ENCODE results near the gene MRPL42. TPM values are rescaled to one million over a fixed set of nuclear protein-coding genes. Genes with fewer than 3 reads are reported as not detected.
"Not testable (repeated sequence)": the region's sequence is repeated elsewhere in the genome, so short reads cannot be mapped to it uniquely, and the experiment has no call there.

MRPL42 gene
- total and polyA plus RNA-seq, 2 donors: 38.2 to 72.7 TPM

GRCh38 chr12:93476555-93476954 is 9.2 kb downstream of the MRPL42 start:
- DNase-seq (ENCODE audit: low read depth in 6 of 9, low spot score in 9 of 9): no peak
- Histone ChIP-seq H3K36me3 (ENCODE audit: control insufficient read depth in 2 of 2, insufficient read depth in 2 of 2, low read length in 1 of 2) (peaks cover 25 to 53% of the 10 kb centered on the region in 2 donors), H3K4me3 (ENCODE audit: low read length in 2 of 2) (no peak overlapping the region), H3K27ac (ENCODE audit: low read depth in 1 of 2, low read length in 1 of 2) (no peak overlapping the region), H3K9me3 (ENCODE audit: control insufficient read depth in 2 of 2, insufficient read depth in 1 of 2, low read length in 1 of 2) (no peaks in the 10 kb centered on the region), H3K4me1 (ENCODE audit: control insufficient read depth in 2 of 2, insufficient read depth in 2 of 2, low read length in 2 of 2) (no peaks in the 10 kb centered on the region), H3K27me3 (ENCODE audit: control insufficient read depth in 2 of 2, insufficient read depth in 1 of 2, low read length in 1 of 2) (no peaks in the 10 kb centered on the region)

GRCh38 chr12:93482721-93483120 is 15.4 kb downstream of the MRPL42 start:
- no peaks in the 10 kb centered on the region for H3K9me3 ChIP-seq (ENCODE audit: control insufficient read depth in 2 of 2, insufficient read depth in 1 of 2, low read length in 1 of 2)
- peaks cover 37 to 80% of the 10 kb centered on the region in 2 donors for H3K36me3 ChIP-seq (ENCODE audit: control insufficient read depth in 2 of 2, insufficient read depth in 2 of 2, low read length in 1 of 2)
- no peaks in the 10 kb centered on the region for H3K27me3 ChIP-seq (ENCODE audit: control insufficient read depth in 2 of 2, insufficient read depth in 1 of 2, low read length in 1 of 2)
- 99% methylated on average over 5 of the region's 5 CpGs for WGBS
- no peak overlapping the region for H3K27ac ChIP-seq (ENCODE audit: low read depth in 1 of 2, low read length in 1 of 2)
- no peak for DNase-seq (ENCODE audit: low read depth in 6 of 9, low spot score in 9 of 9)
- H3K4me1 ChIP-seq (ENCODE audit: control insufficient read depth in 2 of 2, insufficient read depth in 2 of 2, low read length in 2 of 2): no peaks in the 10 kb centered on the region
- H3K4me3 ChIP-seq (ENCODE audit: low read length in 2 of 2): no peak overlapping the region

GRCh38 chr12:93483151-93483807 is 16.0 kb downstream of the MRPL42 start:
- WGBS: 97% methylated on average over 4 of the region's 4 CpGs
- Histone ChIP-seq H3K4me1 (ENCODE audit: control insufficient read depth in 2 of 2, insufficient read depth in 2 of 2, low read length in 2 of 2) (no peaks in the 10 kb centered on the region), H3K27me3 (ENCODE audit: control insufficient read depth in 2 of 2, insufficient read depth in 1 of 2, low read length in 1 of 2) (no peaks in the 10 kb centered on the region), H3K27ac (ENCODE audit: low read depth in 1 of 2, low read length in 1 of 2) (no peak overlapping the region), H3K4me3 (ENCODE audit: low read length in 2 of 2) (no peak overlapping the region), H3K36me3 (ENCODE audit: control insufficient read depth in 2 of 2, insufficient read depth in 2 of 2, low read length in 1 of 2) (peaks cover 34 to 80% of the 10 kb centered on the region in 2 donors), H3K9me3 (ENCODE audit: control insufficient read depth in 2 of 2, insufficient read depth in 1 of 2, low read length in 1 of 2) (no peaks in the 10 kb centered on the region)
- DNase-seq (ENCODE audit: low read depth in 6 of 9, low spot score in 9 of 9): no peak

- no peaks in the 10 kb centered on the region for H3K27me3 ChIP-seq (ENCODE audit: control insufficient read depth in 2 of 2, insufficient read depth in 1 of 2, low read length in 1 of 2)
- H3K27ac ChIP-seq (ENCODE audit: low read depth in 1 of 2, low read length in 1 of 2): no peak overlapping the region
- WGBS: 90% methylated on average over 8 of the region's 8 CpGs
- H3K4me1 ChIP-seq (ENCODE audit: control insufficient read depth in 2 of 2, insufficient read depth in 2 of 2, low read length in 2 of 2): no peaks in the 10 kb centered on the region
- no peaks in the 10 kb centered on the region for H3K9me3 ChIP-seq (ENCODE audit: control insufficient read depth in 2 of 2, insufficient read depth in 1 of 2, low read length in 1 of 2)
- no peak overlapping the region for H3K4me3 ChIP-seq (ENCODE audit: low read length in 2 of 2)
- peaks cover 36 to 82% of the 10 kb centered on the region in 2 donors for H3K36me3 ChIP-seq (ENCODE audit: control insufficient read depth in 2 of 2, insufficient read depth in 2 of 2, low read length in 1 of 2)
- DNase-seq (ENCODE audit: low read depth in 6 of 9, low spot score in 9 of 9): no peak
Measured at GRCh38 chr12:93484315-93484981, 17.1 kb downstream of the MRPL42 start.

- not testable (repeated sequence) for DNase-seq (ENCODE audit: low read depth in 6 of 9, low spot score in 9 of 9); H3K4me3 ChIP-seq (ENCODE audit: low read length in 2 of 2); H3K4me1 ChIP-seq (ENCODE audit: control insufficient read depth in 2 of 2, insufficient read depth in 2 of 2, low read length in 2 of 2); H3K27me3 ChIP-seq (ENCODE audit: control insufficient read depth in 2 of 2, insufficient read depth in 1 of 2, low read length in 1 of 2); H3K9me3 ChIP-seq (ENCODE audit: control insufficient read depth in 2 of 2, insufficient read depth in 1 of 2, low read length in 1 of 2); H3K27ac ChIP-seq (ENCODE audit: low read depth in 1 of 2, low read length in 1 of 2)
- peaks cover 23 to 53% of the 10 kb centered on the region in 2 donors for H3K36me3 ChIP-seq (ENCODE audit: control insufficient read depth in 2 of 2, insufficient read depth in 2 of 2, low read length in 1 of 2)
- no CpG with 5 or more reads among the region's 1 CpG for WGBS
Measured at GRCh38 chr12:93492808-93493207, 25.5 kb downstream of the MRPL42 start.

GRCh38 chr12:93494096-93494495 is 26.8 kb downstream of the MRPL42 start:
- H3K4me1 ChIP-seq (ENCODE audit: control insufficient read depth in 2 of 2, insufficient read depth in 2 of 2, low read length in 2 of 2): no peaks in the 10 kb centered on the region

GRCh38 chr12:93497456-93497855 is 30.1 kb downstream of the MRPL42 start:
- Histone ChIP-seq H3K4me3 (ENCODE audit: low read length in 2 of 2) (no peak overlapping the region), H3K36me3 (ENCODE audit: control insufficient read depth in 2 of 2, insufficient read depth in 2 of 2, low read length in 1 of 2) (peaks cover 12 to 25% of the 10 kb centered on the region in 2 donors), H3K27ac (ENCODE audit: low read depth in 1 of 2, low read length in 1 of 2) (no peak overlapping the region), H3K27me3 (ENCODE audit: control insufficient read depth in 2 of 2, insufficient read depth in 1 of 2, low read length in 1 of 2) (no peaks in the 10 kb centered on the region), H3K4me1 (ENCODE audit: control insufficient read depth in 2 of 2, insufficient read depth in 2 of 2, low read length in 2 of 2) (no peaks in the 10 kb centered on the region), H3K9me3 (ENCODE audit: control insufficient read depth in 2 of 2, insufficient read depth in 1 of 2, low read length in 1 of 2) (no peaks in the 10 kb centered on the region)
- 96% methylated on average over 1 of the region's 1 CpG for WGBS
- DNase-seq (ENCODE audit: low read depth in 6 of 9, low spot score in 9 of 9): no peak

More at GRCh38 chr12:93494096-93494495, 26.8 kb downstream of the MRPL42 start:
- WGBS: 98% methylated on average over 3 of the region's 3 CpGs
- Histone ChIP-seq H3K36me3 (ENCODE audit: control insufficient read depth in 2 of 2, insufficient read depth in 2 of 2, low read length in 1 of 2) (peaks cover 19 to 40% of the 10 kb centered on the region in 2 donors), H3K4me3 (ENCODE audit: low read length in 2 of 2) (no peak overlapping the region), H3K27me3 (ENCODE audit: control insufficient read depth in 2 of 2, insufficient read depth in 1 of 2, low read length in 1 of 2) (no peaks in the 10 kb centered on the region), H3K27ac (ENCODE audit: low read depth in 1 of 2, low read length in 1 of 2) (no peak overlapping the region), H3K9me3 (ENCODE audit: control insufficient read depth in 2 of 2, insufficient read depth in 1 of 2, low read length in 1 of 2) (no peaks in the 10 kb centered on the region)
- no peak for DNase-seq (ENCODE audit: low read depth in 6 of 9, low spot score in 9 of 9)

- WGBS: no CpG with 5 or more reads among the region's 1 CpG
- not testable (repeated sequence) for H3K9me3 ChIP-seq (ENCODE audit: control insufficient read depth in 2 of 2, insufficient read depth in 1 of 2, low read length in 1 of 2); H3K27ac ChIP-seq (ENCODE audit: low read depth in 1 of 2, low read length in 1 of 2); H3K4me3 ChIP-seq (ENCODE audit: low read length in 2 of 2); H3K4me1 ChIP-seq (ENCODE audit: control insufficient read depth in 2 of 2, insufficient read depth in 2 of 2, low read length in 2 of 2); DNase-seq (ENCODE audit: low read depth in 6 of 9, low spot score in 9 of 9); H3K27me3 ChIP-seq (ENCODE audit: control insufficient read depth in 2 of 2, insufficient read depth in 1 of 2, low read length in 1 of 2)
- peaks cover 12 to 25% of the 10 kb centered on the region in 2 donors for H3K36me3 ChIP-seq (ENCODE audit: control insufficient read depth in 2 of 2, insufficient read depth in 2 of 2, low read length in 1 of 2)
Measured at GRCh38 chr12:93498813-93499212, 31.5 kb downstream of the MRPL42 start.

- 98% methylated on average over 1 of the region's 1 CpG for WGBS
- Histone ChIP-seq H3K27me3 (ENCODE audit: control insufficient read depth in 2 of 2, insufficient read depth in 1 of 2, low read length in 1 of 2) (no peaks in the 10 kb centered on the region), H3K9me3 (ENCODE audit: control insufficient read depth in 2 of 2, insufficient read depth in 1 of 2, low read length in 1 of 2) (no peaks in the 10 kb centered on the region), H3K27ac (ENCODE audit: low read depth in 1 of 2, low read length in 1 of 2) (no peak overlapping the region), H3K4me1 (ENCODE audit: control insufficient read depth in 2 of 2, insufficient read depth in 2 of 2, low read length in 2 of 2) (no peaks in the 10 kb centered on the region), H3K4me3 (ENCODE audit: low read length in 2 of 2) (no peak overlapping the region), H3K36me3 (ENCODE audit: control insufficient read depth in 2 of 2, insufficient read depth in 2 of 2, low read length in 1 of 2) (peaks cover 3 to 24% of the 10 kb centered on the region in 2 donors)
- DNase-seq (ENCODE audit: low read depth in 6 of 9, low spot score in 9 of 9): no peak
Measured at GRCh38 chr12:93500201-93500600, 32.9 kb downstream of the MRPL42 start.

Measured in thymus (tissue), 11 donors.